Bone marrow (tissue), 2 donors: Measurements from ENCODE around the gene CSN2.
"Not testable (repeated sequence)": the region's sequence is repeated elsewhere in the genome, so short reads cannot be mapped to it uniquely, and the experiment has no call there.

ENCODE experiments used
- DNase-seq, 2 donors: peaks; one replicate each; lab custom pipeline; 2025; lab: John Stamatoyannopoulos, UW

CSN2 gene, protein sequence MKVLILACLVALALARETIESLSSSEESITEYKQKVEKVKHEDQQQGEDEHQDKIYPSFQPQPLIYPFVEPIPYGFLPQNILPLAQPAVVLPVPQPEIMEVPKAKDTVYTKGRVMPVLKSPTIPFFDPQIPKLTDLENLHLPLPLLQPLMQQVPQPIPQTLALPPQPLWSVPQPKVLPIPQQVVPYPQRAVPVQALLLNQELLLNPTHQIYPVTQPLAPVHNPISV

DNA sequence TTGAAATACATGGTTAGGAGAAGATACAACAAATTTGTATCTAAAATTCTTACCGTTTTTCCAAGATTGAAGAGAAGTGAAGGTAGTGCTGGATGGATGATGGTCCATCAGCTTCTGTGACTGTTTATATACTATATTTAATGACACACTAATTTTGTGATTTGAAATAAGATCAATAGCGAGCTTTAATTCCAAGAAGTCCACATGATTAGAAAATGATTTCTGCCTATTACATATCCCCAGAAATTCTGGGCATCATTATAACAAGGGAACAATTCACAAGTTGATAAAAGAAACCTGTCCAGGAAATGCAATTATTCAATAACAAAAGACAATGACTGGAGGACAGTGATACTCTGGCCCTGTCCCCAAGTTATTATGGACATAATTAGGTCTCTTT is at the start of gene CSN2:
Gene CSN2 (minus strand): TSS at position 101 of the 400 bp plus-strand sequence. CDS start 4,733 bp downstream, outside the sequence.
- DNase-seq = no peak

DNA sequence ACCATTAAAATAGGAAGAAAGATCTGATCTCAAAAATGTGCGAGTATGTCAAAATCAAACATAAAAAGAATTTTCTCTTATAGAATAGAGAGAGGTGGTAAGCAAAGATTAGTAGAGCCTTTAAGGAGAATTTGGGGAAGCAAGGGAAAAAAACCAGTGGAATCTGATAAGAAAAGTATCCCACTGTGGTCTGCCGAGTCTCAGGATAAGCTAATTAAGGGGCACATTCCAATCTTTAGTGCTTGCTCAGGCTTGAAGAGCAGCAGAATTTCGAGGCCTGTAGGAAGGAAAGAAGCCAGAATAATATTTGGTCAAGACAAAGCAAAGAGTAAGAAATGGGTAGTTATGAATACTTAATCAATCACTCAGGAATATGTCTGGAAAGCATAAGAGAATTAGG is 43.2 kb upstream of the CSN2 start:
- no peak for DNase-seq

DNA sequence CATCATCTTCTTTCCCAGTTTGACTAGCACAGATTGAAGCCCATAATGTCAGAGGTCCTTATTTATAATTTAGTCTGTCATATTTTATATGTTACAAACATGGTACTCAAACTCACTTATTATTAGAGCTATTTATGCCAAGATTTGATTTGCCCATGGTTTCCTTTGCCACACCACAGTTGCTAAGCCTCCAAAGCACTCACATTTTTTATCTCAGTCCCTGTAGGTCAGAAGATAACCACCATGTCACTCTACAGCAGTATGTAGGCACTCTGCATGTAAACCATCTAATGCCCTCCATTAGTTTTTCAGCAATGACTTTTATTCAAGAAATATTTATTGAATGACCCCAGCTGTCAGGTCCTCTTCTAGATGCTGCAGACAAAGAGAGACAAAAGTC is 37.0 kb upstream of the CSN2 start:
- no peak for DNase-seq

DNA sequence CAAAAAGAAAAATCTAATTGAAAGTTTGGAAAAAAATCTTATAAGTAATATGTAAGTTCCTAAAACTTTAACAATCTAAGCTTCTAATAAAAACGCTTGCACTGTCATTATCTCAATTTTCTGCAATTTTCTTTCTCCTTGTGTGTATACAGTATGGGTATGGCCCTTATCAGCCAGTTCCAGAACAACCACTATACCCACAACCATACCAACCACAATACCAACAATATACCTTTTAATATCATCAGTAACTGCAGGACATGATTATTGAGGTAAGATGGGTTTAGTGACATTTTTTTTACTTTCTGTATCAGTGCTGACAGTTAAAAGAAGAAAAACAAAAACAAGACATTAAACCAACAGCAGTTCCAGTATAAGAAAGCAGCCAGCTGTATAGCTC is 35.2 kb upstream of the CSN2 start:
- no peak for DNase-seq

DNA sequence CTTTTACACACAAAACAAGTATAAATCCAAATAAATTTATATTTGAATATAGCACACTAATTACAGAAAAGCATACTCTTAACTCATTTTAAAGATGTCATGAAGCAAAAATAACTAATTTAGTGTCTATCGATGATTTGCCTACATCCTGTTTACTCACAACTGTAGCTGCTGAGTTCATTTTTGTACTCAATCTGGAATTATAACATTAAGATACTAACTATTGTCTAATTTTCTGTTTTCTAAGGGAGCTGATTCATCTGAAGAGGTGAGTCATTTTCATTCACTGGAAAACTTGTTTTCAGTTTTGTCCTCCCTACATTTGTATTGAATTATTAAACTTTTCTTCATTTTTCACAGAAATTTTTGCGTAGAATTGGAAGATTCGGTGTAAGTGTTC is 33.9 kb upstream of the CSN2 start:
- DNase-seq = no peak

DNA sequence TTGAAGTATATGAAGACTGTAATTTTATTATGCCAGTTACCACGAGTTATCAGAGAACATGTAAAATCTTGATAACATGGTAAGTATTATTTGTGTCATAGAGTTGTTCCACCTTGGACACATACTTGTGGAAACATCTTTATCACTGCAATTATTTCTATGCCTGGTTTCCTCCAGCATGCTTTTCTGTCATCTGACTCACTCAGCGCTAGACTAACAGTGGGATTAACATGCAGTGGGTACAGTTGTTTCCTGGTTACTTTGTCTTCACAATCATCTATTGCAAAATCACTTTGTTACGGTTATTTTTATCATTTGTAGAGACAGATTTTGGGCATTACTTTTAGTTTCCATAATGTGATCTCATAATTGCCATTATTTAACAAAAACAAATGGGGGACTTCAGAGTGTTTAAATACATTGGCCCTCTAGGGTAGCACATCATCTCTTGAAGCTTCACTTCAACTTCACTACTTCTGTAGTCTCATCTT is 30.0 kb upstream of the CSN2 start, which contains the start of gene STATH:
Gene STATH (plus strand): TSS at position 441 of the 491 bp plus-strand sequence. CDS start 2,472 bp downstream, outside the sequence.
- no peak for DNase-seq

DNA sequence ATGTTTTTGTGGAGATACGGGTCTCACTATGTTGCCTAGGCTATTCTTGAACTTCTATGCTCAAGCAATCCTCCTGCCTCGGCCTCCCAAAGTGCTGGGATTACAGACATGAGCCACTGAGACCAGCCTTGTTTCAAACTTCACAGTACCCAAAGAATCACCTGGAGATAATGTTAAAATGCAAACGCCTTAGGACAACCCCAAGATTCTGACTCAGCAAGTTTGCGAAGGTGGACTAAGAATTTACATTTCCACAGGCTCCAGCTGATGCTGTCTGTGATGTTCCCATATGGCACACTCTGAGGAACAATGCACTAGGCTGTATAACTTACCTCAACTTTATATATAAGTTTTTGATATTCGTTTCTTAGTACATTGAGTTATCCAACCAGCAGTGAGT is 29.3 kb upstream of the CSN2 start:
- DNase-seq = no peak

DNA sequence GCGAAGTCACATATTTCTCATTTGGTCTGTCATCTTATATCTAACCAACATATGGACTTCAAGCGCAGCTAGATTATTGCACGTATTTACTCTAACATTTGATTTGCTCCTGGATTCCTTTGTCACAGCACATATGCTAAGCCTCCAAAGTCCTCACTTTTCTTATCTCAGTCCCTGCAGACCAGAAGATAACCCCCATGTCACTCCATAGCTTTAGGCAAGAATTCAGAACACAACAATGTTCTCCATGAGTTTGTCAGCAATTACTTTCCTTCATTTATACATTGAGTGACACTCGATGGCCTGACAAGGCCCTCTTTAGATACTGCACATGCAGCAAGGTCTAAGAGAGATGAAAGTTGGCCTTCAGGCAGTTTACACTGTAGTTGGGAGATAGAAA is 25.5 kb upstream of the CSN2 start:
- no peak for DNase-seq

DNA sequence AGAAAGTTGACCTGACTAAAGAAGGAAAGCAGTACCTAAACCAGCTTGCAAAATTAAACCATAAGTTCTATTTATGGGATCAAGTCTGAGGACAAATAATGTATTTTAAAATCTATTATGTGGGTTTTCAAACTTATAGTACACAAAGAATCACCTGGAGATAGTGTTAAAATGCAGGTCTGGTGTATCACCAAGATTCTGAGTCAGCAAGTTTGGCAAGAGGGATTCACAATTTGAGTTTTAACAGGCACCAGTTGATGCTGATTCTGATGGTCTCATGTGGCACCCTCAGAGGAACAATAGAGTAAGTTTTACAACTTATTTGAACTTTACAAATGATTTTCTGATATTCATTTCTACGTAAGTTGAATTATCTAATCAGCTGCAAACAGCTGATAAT is 21.1 kb upstream of the CSN2 start:
- DNase-seq = no peak

DNA sequence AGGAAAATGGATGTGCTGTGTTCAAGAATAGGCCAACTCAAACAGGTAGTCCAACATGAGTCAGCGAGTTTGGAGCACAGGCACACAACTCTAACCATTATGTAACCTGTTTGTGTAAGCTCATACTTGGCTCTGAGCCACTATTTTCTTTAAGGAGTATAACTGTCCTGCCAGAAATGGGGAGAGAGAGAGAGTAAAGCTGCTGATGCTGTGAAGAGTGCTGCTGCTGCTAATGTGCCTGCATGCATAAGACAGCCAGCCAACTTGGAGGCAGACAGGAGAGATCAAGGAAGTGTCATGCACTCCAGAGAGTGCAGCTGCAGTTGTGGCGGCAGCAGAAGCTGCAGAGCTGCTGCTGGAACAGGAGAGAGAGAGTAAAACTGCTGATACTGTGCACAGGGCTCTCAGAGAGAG is 18.5 kb upstream of the CSN2 start:
- DNase-seq = no peak

DNA sequence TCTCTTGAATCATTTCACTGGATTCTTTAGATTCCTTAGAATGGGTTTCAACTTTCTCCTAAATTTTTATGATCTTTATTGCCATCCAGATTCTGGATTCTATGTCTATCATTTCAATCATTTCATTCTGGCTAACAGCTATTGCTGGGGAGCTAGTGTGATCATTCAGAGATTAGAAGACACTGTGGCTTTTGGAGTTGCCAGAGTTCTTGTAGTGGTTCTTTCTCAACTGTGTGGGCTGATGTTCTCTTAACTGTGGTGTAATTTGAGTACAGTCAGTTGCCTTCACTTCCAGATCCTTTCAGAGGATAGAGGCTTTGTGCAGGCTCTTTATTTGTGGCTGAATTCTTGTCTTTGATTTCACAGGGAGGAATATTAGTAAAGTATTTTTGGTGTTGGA is 12.1 kb upstream of the CSN2 start:
- DNase-seq = no peak

DNA sequence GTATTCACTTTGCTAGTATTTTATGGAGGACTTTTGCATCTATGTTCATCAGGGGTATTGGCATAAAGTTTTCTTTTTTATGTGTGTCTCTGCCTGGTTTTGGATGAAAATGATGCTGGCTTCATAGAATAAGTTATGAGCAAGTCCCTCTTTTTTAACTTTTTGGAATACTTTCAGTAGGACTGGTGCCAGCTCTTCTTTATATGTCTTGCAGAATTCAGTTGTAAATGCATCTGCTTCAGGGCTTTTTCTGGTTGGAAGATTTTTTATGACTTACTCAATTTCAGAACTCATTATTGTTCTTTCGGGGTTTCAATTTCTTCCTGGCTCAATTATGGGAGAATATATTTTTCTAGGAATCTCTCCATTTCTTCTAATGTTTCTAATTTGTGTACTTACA is 9.1 kb upstream of the CSN2 start:
- DNase-seq = no peak

DNA sequence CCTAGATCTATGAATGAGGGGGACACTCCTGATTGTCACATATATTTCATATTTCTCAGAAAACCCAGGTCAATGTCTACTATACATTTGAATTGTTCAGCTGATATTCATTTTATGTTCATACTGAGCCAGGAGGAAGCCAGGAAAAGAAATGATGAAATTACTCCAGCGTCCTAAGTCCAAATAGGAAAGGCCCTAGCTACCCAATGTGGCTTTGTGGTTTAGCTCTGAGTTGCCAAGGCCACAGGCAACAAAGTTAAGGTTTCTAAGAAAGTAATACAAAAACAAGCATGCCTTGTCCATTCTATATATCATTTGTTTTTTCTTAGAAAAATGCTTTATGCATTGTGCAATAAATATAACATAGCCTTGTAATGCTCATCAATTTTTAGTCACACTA is 4.5 kb upstream of the CSN2 start:
- DNase-seq = no peak

DNA sequence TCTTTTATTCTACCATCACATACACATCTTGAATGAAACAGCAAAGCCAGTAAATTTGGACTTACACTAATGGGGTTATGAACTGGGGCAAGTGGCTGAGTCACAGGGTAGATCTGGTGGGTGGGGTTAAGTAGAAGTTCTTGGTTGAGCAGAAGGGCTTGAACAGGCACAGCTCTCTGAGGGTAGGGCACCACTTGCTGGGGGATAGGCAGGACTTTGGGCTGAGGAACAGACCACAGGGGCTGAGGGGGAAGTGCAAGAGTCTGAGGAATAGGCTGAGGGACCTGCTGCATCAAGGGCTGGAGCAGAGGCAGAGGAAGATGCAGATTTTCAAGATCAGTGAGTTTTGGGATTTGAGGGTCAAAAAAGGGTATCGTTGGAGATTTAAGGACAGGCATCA is 8.3 kb downstream of the CSN2 start:
- DNase-seq = no peak

DNA sequence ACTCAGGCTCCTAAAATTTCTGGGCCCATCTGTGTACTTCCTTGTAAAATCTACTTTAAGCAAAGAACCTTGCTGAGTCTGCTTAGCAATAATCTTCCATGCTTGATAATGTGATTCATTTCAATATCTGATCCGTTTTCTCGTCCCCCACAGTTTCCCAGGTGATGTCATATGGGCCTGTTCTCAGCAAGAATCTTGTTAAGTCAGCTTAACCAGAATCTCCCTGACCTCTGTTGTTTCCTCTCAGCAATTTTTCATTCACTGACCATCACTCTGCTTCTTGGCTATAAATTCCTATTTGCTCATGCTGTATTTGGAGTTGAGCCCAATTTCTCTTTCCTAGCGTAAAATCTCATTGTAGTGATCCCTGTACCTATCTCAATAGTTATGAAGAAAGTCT is 13.9 kb downstream of the CSN2 start:
- DNase-seq = no peak

DNA sequence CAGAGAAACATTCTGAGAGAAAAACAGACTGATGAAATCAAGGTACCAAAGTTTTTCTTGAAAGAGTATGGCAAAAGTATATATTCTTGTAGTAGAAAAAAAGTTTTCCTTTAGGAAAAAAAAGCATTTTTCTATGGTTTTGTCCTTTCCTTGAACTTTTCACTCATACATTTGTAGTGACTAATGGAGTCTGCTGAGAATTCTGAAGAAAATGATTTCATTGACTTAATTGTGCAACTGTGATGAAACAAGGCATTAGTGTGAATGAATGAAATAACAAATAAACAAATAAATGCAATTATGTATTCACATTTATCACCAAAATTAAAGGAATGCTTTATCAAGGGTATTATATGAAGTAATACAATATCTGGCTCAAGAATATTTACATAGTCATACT is 29.0 kb downstream of the CSN2 start:
- no peak for DNase-seq

DNA sequence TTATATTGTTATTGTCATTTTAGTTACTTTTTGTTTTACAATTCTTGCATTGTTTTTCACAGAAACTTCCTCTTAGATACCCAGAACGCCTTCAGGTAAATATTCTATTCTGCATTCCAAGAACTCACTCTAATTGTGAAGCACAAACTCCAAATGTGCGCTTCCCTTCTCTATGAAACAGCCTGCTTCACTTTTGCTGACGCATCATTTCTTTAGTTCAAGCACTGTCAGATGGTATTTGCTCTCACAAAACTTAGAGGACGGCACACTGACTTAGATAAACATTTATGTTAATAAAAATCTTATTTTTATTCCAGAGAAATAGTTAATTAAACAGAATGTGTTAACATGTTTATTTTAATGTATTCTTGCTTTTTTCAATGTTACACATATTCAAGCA is 31.4 kb downstream of the CSN2 start:
- DNase-seq = no peak

DNA sequence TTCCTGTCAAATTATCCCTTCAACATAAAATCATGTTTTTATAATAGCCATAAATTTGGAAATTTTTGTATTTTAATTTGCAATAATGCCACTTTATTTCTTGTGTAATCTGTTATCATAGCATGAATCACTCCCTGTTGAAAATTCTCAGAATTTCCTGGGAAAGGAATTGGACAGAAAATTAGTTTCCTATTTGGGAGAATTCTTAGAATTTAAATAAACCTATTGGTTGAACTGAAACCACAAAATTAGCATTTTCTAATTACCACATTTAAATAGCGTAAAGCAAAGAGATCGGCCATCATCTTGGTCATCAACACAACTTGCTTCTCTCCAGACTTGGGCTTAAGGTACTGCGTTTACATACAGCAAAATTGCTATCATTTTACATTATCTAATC is 34.8 kb downstream of the CSN2 start, which contains the start of gene CSN1S1:
Gene CSN1S1 (plus strand): TSS at position 301 of the 400 bp plus-strand sequence. CDS start 1,488 bp downstream, outside the sequence.
- DNase-seq = no peak

DNA sequence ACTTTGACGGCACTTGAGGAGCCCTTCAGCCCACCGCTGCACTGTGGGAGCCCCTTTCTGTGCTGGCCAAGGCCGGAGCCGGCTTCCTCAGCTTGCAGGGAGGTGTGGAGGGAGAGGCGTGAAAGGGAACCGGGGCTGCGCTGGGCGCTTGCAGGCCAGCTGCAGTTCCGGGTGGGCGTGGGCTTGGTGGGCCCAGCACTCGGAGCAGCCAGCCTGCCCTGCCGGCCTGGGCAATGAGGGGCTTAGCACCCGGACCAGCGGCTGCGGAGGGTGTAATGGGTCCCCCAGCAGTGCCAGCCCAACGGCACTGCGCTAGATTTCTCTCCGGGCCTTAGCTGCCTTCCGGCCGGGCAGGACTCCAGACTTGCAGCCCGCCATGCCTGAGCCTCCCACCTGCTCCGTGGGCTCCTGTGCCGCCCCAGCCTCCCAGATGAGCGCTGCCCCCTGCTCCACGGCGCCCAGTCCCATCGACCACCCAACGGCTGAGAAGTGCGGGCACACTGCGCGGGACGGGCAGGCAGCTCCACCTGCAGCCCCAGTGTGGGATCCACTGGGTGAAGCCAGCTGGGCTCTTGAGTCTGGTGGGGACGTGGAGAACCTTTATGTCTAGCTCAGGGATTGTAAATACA is 41.6 kb downstream of the CSN2 start:
- DNase-seq = not testable (repeated sequence)

DNA sequence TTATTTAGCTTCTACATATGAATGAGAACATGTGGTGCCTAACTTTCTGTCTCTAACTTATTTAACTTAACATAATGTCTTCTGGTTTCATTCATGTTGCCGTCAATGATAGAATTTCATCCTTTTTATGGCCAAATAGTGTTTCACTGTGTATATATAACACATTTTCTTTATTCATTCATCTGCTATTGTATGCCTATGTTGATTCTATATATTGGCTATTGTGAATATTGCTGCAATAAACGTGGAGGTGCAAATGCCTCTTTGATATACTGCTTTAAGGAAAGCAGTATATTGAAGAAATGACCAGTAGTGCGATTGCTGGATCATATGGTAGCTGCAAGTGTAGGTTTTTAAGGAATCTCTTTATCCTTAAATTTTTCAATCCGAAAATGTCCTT is 44.7 kb downstream of the CSN2 start:
- DNase-seq = no peak

DNA sequence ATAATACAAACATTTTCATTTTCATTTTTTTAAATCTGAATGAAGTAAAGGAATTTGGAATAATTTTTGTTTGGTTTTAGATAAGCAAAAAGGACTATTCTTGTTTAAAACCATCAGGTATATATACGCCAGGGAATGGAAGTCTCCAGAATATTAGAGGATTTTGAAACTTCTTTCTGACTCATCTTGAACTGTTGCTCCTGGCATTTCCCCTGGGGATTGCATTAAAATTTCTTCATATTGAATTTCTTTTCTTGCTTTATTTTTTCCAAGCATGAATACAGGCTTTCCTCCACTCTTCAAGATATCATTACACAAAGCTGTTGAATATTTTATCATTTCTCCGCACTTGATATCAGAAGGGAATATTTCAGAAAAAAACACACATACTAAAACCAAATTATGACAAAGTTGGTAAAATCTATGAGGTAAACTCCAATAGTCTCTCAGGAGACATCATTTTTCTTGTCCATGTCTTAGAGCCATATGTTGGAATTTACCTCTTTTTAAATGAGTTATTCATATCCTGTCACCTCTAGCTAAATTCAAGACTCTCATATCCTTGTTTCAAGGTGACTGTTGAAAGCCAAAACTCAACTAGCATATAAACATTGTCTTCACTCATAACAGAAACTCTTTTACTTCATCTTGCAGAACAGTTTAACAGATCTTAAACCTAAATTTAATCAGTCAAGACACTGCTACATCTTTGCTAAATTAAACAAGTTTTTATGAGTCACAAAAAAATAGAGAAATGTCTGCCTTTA is 55.3 kb downstream of the CSN2 start:
- DNase-seq = no peak

DNA sequence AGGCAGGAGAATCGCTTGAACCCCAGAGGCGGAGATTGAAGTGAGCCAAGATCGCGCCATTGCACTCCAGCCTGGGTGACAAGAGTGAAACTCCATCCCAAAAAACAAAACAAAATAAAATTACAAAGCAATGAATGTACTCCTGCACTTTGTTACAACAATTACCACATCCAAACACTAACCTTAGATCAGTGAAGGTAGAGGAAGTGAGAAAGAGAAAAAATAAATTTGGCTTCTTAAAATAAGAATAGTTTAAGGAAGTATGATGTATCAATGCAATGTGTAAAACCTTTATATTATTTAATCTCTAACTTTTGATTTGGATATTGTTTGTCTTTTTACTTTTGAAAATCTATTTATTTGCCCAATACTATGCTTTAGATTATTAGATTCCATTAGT is 56.3 kb downstream of the CSN2 start:
- no peak for DNase-seq

DNA sequence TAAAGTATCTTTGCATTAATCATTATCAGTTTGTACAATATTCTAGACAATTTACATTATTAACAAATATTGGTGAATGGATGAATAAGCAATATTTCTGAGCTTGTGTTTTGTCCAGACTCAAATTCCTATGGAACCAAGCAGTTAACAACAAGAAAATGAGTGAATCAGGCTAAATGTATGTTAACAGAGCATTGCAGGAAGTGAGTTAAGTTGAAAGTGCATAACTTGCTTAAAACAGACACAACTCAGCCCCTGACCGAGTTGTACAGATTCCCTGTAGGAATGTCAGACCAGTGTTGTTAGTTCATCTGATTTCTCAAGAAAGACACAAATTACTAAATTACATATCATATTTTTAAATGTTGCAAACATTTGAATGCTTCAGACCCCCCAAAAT is 58.4 kb downstream of the CSN2 start:
- DNase-seq = no peak
